ENCODE measurements around the gene SLC13A4.

DNA sequence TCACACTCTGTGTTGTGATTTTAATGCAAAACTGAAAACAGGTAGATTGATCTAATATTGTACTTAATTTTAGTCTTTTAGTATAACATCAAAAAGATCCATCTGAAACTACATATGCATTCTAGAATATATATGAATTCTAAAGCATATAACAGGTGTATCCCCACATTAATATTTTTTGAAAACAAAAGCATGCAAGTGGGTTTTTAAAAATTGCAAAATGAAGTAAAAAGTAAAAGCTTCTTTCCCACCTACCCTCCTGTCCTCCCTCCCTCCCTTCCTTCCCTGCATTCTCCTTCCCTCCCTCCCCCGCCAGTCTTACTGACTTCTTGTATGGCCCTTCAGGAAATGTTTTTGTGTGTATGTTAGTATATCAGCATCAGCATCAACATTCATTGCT, 80.2 kb downstream of the SLC13A4 start:
- TF ChIP-seq, protein P1, sequence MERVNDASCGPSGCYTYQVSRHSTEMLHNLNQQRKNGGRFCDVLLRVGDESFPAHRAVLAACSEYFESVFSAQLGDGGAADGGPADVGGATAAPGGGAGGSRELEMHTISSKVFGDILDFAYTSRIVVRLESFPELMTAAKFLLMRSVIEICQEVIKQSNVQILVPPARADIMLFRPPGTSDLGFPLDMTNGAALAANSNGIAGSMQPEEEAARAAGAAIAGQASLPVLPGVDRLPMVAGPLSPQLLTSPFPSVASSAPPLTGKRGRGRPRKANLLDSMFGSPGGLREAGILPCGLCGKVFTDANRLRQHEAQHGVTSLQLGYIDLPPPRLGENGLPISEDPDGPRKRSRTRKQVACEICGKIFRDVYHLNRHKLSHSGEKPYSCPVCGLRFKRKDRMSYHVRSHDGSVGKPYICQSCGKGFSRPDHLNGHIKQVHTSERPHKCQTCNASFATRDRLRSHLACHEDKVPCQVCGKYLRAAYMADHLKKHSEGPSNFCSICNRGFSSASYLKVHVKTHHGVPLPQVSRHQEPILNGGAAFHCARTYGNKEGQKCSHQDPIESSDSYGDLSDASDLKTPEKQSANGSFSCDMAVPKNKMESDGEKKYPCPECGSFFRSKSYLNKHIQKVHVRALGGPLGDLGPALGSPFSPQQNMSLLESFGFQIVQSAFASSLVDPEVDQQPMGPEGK (tag by site-specific recombination; IDR thresholded peaks at IDR 0.05) = no peak
- TF ChIP-seq, protein P2, sequence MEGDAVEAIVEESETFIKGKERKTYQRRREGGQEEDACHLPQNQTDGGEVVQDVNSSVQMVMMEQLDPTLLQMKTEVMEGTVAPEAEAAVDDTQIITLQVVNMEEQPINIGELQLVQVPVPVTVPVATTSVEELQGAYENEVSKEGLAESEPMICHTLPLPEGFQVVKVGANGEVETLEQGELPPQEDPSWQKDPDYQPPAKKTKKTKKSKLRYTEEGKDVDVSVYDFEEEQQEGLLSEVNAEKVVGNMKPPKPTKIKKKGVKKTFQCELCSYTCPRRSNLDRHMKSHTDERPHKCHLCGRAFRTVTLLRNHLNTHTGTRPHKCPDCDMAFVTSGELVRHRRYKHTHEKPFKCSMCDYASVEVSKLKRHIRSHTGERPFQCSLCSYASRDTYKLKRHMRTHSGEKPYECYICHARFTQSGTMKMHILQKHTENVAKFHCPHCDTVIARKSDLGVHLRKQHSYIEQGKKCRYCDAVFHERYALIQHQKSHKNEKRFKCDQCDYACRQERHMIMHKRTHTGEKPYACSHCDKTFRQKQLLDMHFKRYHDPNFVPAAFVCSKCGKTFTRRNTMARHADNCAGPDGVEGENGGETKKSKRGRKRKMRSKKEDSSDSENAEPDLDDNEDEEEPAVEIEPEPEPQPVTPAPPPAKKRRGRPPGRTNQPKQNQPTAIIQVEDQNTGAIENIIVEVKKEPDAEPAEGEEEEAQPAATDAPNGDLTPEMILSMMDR (tag by site-specific recombination; IDR thresholded peaks at IDR 0.05) = no peak
- TF ChIP-seq ZEB2 (tag by site-specific recombination; IDR thresholded peaks at IDR 0.05) (no peak), ZNF350 (tag by site-specific recombination; IDR thresholded peaks at IDR 0.05) (no peak)
